D721Med (cell line): ENCODE measurements around the gene PABPN1.

ENCODE experiments used
- DNase-seq: peaks from one replicate; pipeline ENCODE4 v3.0.0; 2011; ENCODE audit warnings: low spot score; ENCODE audit not compliant: insufficient read length
- FAIRE-seq: peaks from 2 replicates; lab custom pipeline; 2011; peaks lifted over from hg19 to GRCh38; lab: Jason Lieb, UNC
- CTCF ChIP-seq: IDR thresholded peaks from 2 replicates; pipeline ENCODE4 v1.5.1; 2012; ENCODE audit warnings: mild to moderate bottlenecking, control low read depth; ENCODE audit not compliant: insufficient read depth; ENCODE audit errors: missing control alignments

The PABPN1 gene

GRCh38 chr14:23306412-23307145, 14.7 kb upstream of the PABPN1 start, which contains the start of gene BCL2L2:
BCL2L2 (plus strand) TSS chr14:23306833; CDS start chr14:23307768, 935 bp downstream.
- no peak for TF ChIP-seq CTCF
- peak; percentile 49 for DNase-seq
- no peak for FAIRE-seq

DNA sequence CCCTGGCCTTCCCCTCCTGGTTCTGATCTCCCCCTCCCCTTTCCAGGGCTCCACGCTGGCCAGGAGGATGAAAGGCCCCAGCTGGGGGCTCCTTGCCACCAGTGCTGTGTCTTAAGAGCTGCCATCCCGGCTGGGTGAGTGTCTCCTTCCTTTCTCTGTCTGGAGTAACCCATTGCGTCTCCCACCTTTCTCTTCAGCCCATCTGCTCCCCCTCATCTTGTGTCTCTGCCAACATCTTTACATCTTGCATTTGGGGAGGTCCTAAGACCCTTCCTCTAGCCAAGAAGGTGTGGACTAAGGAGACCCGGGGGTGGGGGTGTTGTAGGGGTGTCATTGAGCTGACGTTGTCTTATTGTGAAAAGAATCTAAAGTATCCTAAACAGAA, 14.1 kb upstream of the PABPN1 start:
- no peak for DNase-seq
- TF ChIP-seq CTCF = no peak
- no peak for FAIRE-seq

DNA sequence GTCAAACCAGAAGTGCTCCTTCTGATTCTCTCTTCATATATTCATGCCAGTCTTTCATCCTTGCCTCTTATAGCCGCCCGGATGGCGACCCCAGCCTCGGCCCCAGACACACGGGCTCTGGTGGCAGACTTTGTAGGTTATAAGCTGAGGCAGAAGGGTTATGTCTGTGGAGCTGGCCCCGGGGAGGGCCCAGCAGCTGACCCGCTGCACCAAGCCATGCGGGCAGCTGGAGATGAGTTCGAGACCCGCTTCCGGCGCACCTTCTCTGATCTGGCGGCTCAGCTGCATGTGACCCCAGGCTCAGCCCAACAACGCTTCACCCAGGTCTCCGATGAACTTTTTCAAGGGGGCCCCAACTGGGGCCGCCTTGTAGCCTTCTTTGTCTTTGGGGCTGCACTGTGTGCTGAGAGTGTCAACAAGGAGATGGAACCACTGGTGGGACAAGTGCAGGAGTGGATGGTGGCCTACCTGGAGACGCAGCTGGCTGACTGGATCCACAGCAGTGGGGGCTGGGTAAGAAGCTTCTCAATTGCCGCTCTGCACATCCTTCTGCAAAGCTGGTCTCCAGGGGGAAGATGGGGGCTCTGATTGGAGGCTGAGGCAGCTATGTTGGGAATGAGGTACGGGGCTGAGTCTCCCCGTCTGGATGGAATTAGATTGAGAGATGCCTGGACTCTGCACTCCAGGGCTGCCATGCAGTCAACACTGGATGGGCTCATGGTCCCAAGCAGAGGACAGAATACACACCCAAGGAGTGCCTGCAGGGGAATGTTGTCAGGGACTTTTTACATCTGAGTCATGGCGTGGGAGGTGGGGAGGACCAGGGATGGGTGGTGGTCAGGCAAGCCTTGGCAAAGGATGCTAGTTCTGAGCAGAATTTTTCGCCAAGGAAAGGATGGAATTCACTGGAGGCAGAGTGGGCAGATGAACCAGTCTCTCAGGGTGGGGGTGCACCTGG, 13.3 kb upstream of the PABPN1 start:
- no peak for TF ChIP-seq CTCF
- DNase-seq (no peak), FAIRE-seq (no peak)

GRCh38 chr14:23308721-23309445, 12.4 kb upstream of the PABPN1 start:
- FAIRE-seq (no peak), DNase-seq (no peak)
- TF ChIP-seq CTCF = no peak

- DNase-seq = no peak
- no peak for TF ChIP-seq CTCF
- FAIRE-seq = no peak
Measured at GRCh38 chr14:23310546-23310945, 10.7 kb upstream of the PABPN1 start.

- DNase-seq (no peak), FAIRE-seq (no peak)
- no peak for TF ChIP-seq CTCF
Measured at GRCh38 chr14:23316300-23316699, 5.0 kb upstream of the PABPN1 start.
